Stimulated activated CD4-positive, alpha-beta T cell treated with anti-CD3 and anti-CD28 coated beads, Interleukin-1b, Interleukin-23, amount 100 ng/mL, for 24 hours (primary cell): ENCODE results near the gene SLC26A1.

Experiments
- DNase-seq, 4 experiments: peaks; one replicate each; pipeline ENCODE4 v3.0.0-alpha.2; 2020; ENCODE audit warnings: low read depth in 4 of 4, low spot score in 1 of 4

SLC26A1 gene

GRCh38 chr4:1013225-1014073, 20.2 kb upstream of the SLC26A1 start:
- DNase-seq, result no peak

- DNase-seq, result peak in 1 of 4 experiments; percentile 12
Observed at GRCh38 chr4:1012034-1012739, 19.0 kb upstream of the SLC26A1 start.

DNA sequence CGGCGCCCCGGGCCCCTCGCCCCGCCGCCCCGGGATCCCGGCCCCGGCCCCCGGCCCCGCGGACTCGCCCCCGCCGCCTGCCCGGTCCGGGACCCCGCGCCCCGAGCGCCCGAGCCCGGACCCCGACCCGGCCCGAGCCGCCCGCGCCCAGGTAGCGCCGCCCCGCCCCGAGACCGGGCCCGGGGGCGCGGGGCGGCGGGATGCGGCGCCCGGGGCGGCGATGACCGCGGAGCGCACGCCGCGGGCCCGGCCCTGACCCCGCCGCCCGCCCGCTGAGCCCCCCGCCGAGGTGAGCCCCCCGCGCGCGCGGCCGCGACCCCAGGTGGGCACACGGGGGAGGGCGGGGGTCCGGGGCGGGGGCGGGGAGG, 18.4 kb upstream of the SLC26A1 start:
- no peak for DNase-seq

DNA sequence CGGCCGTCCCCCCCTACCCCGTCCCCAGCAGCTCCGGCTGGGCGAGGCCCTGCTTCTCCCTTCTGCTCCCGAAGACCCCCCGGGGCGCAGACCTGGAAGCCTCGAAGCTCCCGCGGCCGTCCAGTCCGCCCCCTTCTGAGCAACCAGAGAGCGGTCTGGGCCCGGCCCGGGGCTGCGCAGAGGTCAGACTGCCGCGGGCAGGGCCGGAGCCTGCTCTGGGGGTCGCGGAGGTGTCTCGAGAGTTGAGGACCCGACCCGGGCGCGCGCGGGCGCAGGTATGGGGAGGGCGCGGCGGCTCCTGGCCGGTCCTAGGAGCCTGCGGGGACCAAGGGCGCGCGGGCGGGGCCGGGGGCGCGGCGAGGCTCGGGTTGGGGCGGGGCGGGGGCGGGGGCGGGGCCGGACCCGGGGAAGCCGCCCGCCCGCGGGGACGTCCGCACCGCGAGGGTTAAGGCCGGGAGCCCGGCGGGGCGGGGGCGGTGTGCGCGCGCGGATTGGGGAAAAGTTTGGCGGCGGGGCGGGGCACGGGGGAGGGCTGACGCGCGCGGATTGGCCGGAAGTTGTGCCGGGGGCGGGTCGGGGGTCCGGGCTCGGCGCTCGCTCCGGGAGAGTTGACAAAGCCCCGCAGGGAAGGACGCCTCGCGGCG, 17.9 kb upstream of the SLC26A1 start, which contains the start of gene FGFRL1:
FGFRL1 (plus strand) TSS at position 605 of the 644 bp plus-strand sequence. CDS start 860 bp downstream, outside the sequence.
- peak; percentile 81 to 94 (median 88) for DNase-seq

- DNase-seq, result peak in 3 of 4 experiments; percentile 28 to 58 (median 39)
Observed at GRCh38 chr4:1010395-1011021, 17.3 kb upstream of the SLC26A1 start.

- peak; percentile 45 to 61 (median 59) for DNase-seq
Observed at GRCh38 chr4:1009542-1010394, 16.6 kb upstream of the SLC26A1 start.

- no peak for DNase-seq
Observed at GRCh38 chr4:1008840-1009541, 15.8 kb upstream of the SLC26A1 start.

DNA sequence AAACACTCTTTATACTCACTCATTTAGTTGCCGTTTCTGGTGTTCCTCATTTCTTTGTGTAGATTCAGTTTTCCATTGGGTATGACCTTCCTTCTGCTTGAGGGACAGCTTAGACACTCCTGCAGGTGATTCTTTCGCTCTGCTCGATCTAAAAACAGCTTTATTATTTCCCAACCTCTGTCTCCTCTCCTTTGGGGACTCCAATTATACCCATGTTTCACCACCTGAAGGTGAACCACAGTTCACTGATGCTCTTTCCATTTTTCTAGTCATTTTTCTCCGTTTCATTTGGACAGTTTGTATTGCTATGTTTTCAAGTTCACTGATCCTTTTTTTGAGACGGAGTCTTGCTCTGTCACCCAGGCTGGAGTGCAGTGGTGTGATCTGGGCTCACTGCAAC, 13.7 kb upstream of the SLC26A1 start:
- DNase-seq, result no peak

- DNase-seq, result no peak
Observed at GRCh38 chr4:1004557-1005485, 11.6 kb upstream of the SLC26A1 start.

DNA sequence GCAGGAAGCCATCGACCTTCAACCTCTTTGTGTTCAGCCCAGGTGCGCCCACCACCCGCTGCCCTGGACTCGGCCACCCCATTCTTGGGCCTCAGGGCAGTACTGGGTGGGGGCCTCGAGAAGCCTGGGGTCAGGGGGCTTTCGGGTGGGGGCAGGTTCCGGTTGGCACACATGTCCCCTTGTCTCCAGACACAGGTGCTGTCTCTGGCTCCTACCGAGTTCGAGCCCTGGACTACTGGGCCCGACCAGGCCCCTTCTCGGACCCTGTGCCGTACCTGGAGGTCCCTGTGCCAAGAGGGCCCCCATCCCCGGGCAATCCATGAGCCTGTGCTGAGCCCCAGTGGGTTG, 10.8 kb upstream of the SLC26A1 start:
- no peak for DNase-seq

- DNase-seq, result no peak
Observed at GRCh38 chr4:1003271-1004070, 10.3 kb upstream of the SLC26A1 start.

- no peak for DNase-seq
Observed at GRCh38 chr4:1002631-1003251, 9.5 kb upstream of the SLC26A1 start.

GRCh38 chr4:1002131-1002630, 9.0 kb upstream of the SLC26A1 start:
- DNase-seq, result no peak

- no peak for DNase-seq
Observed at GRCh38 chr4:1001561-1002130, 8.4 kb upstream of the SLC26A1 start.

DNA sequence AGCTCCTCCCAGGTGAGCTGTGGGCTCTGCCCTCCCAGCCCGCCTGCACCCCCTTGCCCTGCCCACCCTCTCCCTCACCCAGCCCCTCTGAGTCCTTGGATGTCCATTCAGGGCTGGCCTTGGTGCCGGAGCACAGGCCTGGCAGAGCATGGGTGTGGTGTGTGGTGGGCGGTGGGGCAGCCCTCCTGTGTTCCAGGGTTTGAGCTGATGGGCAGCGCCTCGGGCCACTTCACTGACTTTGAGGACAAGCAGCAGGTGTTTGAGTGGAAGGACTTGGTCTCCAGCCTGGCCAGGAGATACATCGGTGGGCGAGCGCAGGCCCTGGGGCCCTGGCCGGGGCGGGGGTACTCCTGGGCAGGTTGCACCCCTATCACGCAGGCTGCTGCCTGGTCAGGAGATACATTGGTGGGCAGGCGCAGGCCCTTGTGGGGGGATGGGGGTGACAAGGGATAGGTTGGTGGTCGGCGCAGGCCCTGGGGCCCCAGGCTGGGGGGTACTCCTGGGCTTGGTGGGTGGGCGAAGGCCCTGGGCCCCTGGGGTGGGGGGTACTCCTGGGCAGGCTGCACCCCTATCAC, 7.6 kb upstream of the SLC26A1 start:
- DNase-seq, result no peak

DNA sequence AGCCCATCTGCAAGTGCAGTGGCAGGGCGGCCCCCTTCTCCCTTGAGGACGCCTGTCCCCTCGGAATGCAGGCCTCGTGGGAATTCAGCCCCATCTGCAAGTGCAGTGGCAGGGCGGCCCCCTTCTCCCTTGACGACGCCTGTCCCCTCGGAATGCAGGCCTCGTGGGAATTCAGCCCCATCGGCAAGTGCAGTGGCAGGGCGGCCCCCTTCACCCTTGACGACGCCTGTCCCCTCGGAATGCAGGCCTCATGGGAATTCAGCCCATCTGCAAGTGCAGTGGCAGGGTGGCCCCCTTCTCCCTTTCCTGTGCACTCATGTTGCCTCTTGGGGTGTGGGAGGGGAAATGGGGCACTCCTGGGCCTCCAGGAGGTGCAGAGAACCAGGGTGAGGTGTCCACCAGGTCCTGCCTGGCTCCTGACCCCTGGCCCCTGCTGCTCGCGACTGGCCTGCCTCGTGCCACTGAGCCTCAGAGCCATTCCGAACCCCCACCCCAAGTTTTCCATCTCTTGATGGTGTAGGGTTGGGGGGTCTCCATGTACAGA, 6.8 kb upstream of the SLC26A1 start:
- no peak for DNase-seq
